ENCODE results near the gene TTLL11.

Gene TTLL11

DNA sequence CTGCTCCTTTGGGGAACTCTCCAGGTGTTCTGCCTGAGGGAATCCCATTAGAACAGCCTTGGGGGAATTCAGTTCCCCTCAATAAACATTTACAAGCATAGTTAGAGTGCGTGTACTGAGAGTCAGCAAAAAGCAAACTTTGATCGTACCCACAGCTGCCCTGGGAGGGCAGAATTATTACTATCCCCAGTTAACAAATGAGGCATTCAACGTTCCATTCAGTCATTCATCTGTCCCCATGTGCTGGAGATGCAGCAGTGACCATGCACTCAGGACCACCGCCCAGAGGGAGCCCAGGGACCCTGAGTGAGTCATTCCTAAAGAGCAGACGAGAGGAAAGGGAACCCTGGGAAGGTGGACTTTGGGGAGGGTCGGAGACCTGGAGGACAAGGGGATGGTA, 19.1 kb upstream of the TTLL11 start:
- no peak overlapping the region for H3K4me3 ChIP-seq (ENCODE audit: low read length)
- TF ChIP-seq, protein P1, sequence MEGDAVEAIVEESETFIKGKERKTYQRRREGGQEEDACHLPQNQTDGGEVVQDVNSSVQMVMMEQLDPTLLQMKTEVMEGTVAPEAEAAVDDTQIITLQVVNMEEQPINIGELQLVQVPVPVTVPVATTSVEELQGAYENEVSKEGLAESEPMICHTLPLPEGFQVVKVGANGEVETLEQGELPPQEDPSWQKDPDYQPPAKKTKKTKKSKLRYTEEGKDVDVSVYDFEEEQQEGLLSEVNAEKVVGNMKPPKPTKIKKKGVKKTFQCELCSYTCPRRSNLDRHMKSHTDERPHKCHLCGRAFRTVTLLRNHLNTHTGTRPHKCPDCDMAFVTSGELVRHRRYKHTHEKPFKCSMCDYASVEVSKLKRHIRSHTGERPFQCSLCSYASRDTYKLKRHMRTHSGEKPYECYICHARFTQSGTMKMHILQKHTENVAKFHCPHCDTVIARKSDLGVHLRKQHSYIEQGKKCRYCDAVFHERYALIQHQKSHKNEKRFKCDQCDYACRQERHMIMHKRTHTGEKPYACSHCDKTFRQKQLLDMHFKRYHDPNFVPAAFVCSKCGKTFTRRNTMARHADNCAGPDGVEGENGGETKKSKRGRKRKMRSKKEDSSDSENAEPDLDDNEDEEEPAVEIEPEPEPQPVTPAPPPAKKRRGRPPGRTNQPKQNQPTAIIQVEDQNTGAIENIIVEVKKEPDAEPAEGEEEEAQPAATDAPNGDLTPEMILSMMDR (conservative IDR thresholded peaks at IDR 0.05; ENCODE audit: low read depth, low read length), result no peak
- no peak for DNase-seq (ENCODE audit: low read depth)

DNA sequence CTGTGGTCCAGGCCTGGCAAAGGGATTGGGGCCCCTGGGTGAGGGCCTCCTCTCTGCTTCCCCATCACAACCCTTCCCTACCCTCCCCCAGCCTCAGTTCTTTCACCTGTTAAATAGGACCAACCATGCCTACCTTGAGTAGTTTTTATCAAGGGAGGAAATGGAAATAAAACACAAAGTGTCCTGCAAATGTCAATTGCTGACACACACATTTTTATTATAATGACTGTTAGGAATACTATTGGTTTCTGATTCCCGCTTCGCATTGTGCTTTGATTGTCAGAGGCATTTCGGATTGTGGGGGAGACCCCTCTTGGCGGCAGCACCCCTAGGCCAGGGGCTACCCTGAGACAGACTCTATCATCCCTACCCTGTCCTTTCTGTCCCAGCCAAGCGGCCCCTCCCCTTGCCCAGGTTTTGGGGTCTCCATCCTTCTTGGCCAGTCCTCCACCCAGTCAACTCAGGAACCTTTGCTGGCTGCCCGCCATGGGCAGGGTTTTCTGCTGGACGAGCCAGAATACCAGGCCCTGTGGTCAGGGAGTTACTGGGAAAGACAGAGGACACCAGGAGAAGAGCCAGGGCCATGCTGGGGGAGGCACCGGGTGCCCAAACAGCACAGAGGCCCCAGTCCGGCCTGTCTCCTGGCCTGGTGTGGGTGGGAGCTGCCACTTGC, 18.4 kb upstream of the TTLL11 start:
- TF ChIP-seq, protein P1 (conservative IDR thresholded peaks at IDR 0.05; ENCODE audit: low read depth, low read length), result no peak
- no peak overlapping the region for H3K4me3 ChIP-seq (ENCODE audit: low read length)
- no peak for DNase-seq (ENCODE audit: low read depth)

DNA sequence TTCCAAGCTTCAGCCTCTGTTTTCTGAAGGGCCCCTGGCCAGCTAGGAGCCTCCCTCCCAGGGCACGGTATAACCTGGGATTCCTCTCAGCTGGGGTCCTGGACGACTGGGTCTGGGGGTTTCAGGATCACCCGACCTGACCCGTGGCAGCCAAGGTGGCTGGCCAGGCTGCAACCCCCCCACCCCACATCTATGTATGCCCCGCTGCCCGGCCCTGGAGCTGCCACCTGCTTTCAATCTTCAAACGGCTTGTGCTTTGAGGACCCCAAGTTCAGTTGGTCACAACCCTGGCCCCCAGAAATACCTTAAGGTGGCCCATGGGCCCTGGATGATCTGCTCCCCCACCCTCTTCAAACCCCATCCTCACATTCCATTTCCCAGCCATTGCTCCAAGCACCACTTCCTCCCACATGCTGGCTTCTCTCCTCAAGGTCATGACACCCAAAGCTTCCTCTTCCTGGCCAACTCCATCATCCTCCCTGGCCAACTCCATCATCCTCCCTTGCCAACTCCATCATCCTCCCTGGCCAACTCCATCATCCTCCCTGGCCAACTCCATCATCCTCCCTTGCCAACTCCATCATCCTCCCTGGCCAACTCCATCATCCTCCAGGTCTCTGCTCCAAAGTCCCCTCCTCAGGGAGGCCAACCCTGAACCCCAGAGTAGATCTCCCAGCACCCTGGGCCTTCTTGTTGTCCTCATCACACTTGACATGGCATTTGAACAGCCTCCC, 17.2 kb upstream of the TTLL11 start:
- TF ChIP-seq, protein P1 (conservative IDR thresholded peaks at IDR 0.05; ENCODE audit: low read depth, low read length), result no peak
- H3K4me3 ChIP-seq (ENCODE audit: low read length), result no peak overlapping the region
- no peak for DNase-seq (ENCODE audit: low read depth)

DNA sequence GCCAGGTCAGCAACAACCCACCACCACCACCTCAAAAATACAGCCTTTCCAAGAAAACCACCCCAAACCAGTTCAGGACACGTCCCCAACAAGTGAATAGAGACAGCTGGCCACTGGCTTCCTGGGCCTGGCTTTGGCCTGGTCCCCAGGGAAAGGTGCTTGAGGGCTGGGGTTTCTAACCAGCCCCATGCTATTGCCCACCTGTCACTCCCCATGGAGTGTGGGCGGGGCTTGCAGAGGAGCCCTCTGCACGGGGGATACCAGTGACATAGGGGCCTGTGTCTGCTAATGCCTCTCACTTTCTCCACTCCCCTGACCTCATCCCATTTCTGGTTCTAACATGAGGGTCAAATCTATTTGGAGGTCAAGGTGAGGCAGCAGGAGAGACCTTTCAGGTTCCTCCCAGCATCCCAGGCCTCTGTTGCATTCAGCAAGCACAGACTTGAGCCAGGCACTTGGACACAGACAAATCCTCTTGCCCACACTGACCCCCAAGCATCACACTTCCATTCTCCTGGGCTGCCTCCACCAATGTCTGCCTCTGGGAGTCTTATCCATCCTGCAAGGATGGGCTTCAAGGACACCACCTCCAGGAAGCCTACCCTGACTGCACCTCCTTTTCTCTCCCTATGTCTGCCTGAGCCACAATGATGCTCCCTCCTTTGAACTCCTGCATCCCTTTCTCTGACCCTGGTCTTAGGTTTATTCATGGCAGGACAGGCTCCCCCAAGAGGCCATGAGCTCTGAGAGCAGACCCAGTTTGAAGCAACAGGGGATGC, 16.1 kb upstream of the TTLL11 start:
- TF ChIP-seq, protein P1 (conservative IDR thresholded peaks at IDR 0.05; ENCODE audit: low read depth, low read length), result no peak
- DNase-seq (ENCODE audit: low read depth), result no peak
- no peak overlapping the region for H3K4me3 ChIP-seq (ENCODE audit: low read length)

DNA sequence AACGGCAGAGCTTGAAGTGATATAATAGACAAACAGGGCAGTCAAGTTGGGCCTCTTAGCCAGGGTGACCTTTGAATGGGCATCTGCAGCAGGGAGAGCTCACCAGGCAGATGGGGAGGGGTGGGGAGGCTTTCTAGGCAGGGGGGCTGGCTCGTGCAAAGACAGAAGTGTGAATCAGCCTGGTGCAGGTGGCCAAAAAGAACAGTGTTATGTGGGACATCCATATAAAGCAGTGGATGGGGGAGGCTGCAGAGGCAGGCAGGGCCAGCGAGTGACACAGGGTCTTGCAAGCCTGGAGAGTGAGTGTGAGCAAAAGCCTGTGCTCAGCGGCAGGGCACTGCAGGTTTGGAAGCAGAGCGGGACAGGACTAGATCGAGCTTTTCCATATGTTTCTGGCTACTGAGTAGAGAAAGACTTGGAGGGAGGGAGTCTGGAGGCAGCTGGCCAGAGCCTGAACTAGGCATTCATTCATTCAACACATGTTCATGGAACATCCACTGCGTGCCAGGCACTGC, 14.2 kb upstream of the TTLL11 start:
- TF ChIP-seq, protein P1 (conservative IDR thresholded peaks at IDR 0.05; ENCODE audit: low read depth, low read length), result no peak
- no peak overlapping the region for H3K4me3 ChIP-seq (ENCODE audit: low read length)
- no peak for DNase-seq (ENCODE audit: low read depth)

DNA sequence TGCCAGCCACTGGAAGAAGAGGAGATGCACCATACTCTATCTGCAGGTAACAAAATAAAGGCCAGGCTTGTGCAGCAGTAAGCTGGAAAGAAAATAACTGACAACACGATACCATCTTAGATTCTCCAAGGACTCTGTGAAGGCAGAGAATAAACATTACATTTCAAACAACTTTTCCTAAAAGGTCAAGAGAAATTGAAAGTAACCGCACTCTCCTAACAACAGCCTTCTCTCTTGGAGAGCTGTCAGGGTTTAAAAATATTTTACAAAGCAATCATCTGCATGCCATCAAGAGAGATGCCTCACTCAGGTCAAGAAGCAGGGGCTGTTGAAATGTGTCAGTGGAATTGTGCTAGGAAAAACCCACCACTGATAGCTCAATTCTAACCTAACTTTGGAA, 13.5 kb upstream of the TTLL11 start:
- no peak for DNase-seq (ENCODE audit: low read depth)
- TF ChIP-seq, protein P1 (conservative IDR thresholded peaks at IDR 0.05; ENCODE audit: low read depth, low read length), result no peak
- H3K4me3 ChIP-seq (ENCODE audit: low read length), result no peak overlapping the region

Measured in retinal pigment epithelial cell (primary cell).